Hepatocyte (in vitro differentiated cells): Measurements from ENCODE around the gene LRCH4.

ENCODE experiments used
- CTCF ChIP-seq: fragments of 200-600 bp; sonication (generic); IDR thresholded peaks from 2 replicates; pipeline ENCODE4 v1.5.1; 2016; ENCODE audit warnings: antibody characterized with exemption, mild to moderate bottlenecking; ENCODE audit not compliant: poor library complexity
- EZH2 ChIP-seq: fragments of 200-600 bp; sonication (generic); IDR thresholded peaks from 2 replicates; pipeline ENCODE4 v1.6.1; 2016; ENCODE audit warnings: antibody characterized with exemption, mild to moderate bottlenecking, borderline replicate concordance
- EZH2phosphoT487 ChIP-seq: fragments of 200-600 bp; sonication (generic); IDR thresholded peaks from one replicate; pipeline ENCODE4 v1.6.1; 2018; ENCODE audit warnings: antibody characterized with exemption, mild to moderate bottlenecking, low read depth, moderate library complexity; ENCODE audit not compliant: unreplicated experiment, severe bottlenecking

- no peak for TF ChIP-seq CTCF
- TF ChIP-seq EZH2: no peak
- no peak for TF ChIP-seq EZH2phosphoT487
These were observed 39.6 kb downstream of the LRCH4 start for GRCh38 chr7:100546129-100546925.
